Neural progenitor cell (in vitro differentiated cells): ENCODE measurements around the gene APCDD1L.

Experiments
- CTCF ChIP-seq: fragments of 200-600 bp; sonication (generic); IDR thresholded peaks from 2 replicates; pipeline ENCODE4 v1.5.1; 2017; ENCODE audit warnings: antibody characterized with exemption, mild to moderate bottlenecking
- EZH2 ChIP-seq: fragments of 200-600 bp; sonication (generic); IDR thresholded peaks from 2 replicates; pipeline ENCODE4 v1.6.1; 2017; ENCODE audit warnings: antibody characterized with exemption, mild to moderate bottlenecking, moderate library complexity
- EZH2phosphoT487 ChIP-seq: fragments of 200-600 bp; sonication (generic); IDR thresholded peaks from 2 replicates; pipeline ENCODE4 v1.6.1; 2017; ENCODE audit warnings: antibody characterized with exemption

- TF ChIP-seq CTCF (no peak), EZH2 (no peak), EZH2phosphoT487 (no peak)
Measured at GRCh38 chr20:58492074-58492718, 23.0 kb downstream of the APCDD1L start.
